ENCODE data around the gene CPNE8.

CPNE8 gene

GRCh38 chr12:38607295-38607694 lies 298.1 kb downstream of the CPNE8 start:
- Histone ChIP-seq H2AFZ (no peak overlapping the region), H3K27me3 (ENCODE audit: control insufficient read depth, insufficient read depth, low read length) (no peaks in the 10 kb centered on the region), H3K4me2 (ENCODE audit: low read length) (no peak overlapping the region), H3K4me1 (no peaks in the 10 kb centered on the region), H3K36me3 (ENCODE audit: control insufficient read depth, insufficient read depth, low read length) (no peaks in the 10 kb centered on the region), H3K9me3 (ENCODE audit: control insufficient read depth, low read length) (no peaks in the 10 kb centered on the region), H3K9ac (no peak overlapping the region), H3K4me3 (ENCODE audit: low read depth, low read length) (no peak overlapping the region), H3K27ac (no peak overlapping the region), H3K79me2 (no peaks in the 10 kb centered on the region)
- no peak for TF ChIP-seq CTCF (IDR thresholded peaks at IDR 0.05)

Data from parathyroid adenoma (tissue), 2 donors.